ENCODE measurements around the gene KIAA0586. TPM values are rescaled to one million over a fixed set of nuclear protein-coding genes. Genes with fewer than 3 reads are reported as not detected.

Gene KIAA0586
- polyA plus RNA-seq (2012; rRNA removed) = 7.5 and 9.2 TPM in 2 replicates
- polyA plus RNA-seq (2012; cell fraction: cytosol; rRNA removed) = 8.7 and 9.1 TPM in 2 replicates
- 7.9 and 12.8 TPM in 2 replicates for polyA plus RNA-seq (2012; cell fraction: nucleus; rRNA removed)

GRCh38 chr14:58427281-58428117, at the start of gene KIAA0586, which contains the start of gene TIMM9:
Gene KIAA0586 (plus strand): TSS chr14:58427719. CDS start chr14:58428265, 546 bp downstream.
Gene TIMM9 (minus strand): TSS chr14:58427531. CDS start chr14:58411945, 15,586 bp downstream.
- ChIA-PET CTCF (interaction anchor here (1.0 to 5.4 kb wide), 2 partner anchors 31 to 64 kb away, joined by 3 to 19 read pairs; partner anchors contain the start of gene TOMM20L), POLR2A (interaction anchor here (0.6 to 2.3 kb wide), 2 partner anchors 129 to 1057 kb away, joined by 4 to 8 read pairs; partner anchors contain the start of genes ARID4A, JKAMP and L3HYPDH)
- Histone ChIP-seq H3K4me1 (ENCODE audit: control insufficient read depth in 1 of 2, insufficient read depth in 2 of 2, low read depth in 1 of 2, low read length in 1 of 2) (peaks cover 0 to 6% of the 10 kb centered on the region in 2 experiments; a peak in 3 of 4 replicates), H3K27ac (ENCODE audit: low read depth in 2 of 2, low read length in 1 of 2) (peak within 1 kb of the TSS; percentile 91 to 99), H3K79me2 (ENCODE audit: insufficient read depth) (peaks cover 66% of the 10 kb centered on the region), H3K9me2 (no peaks in the 10 kb centered on the region), H3K4me2 (peak within 1 kb of the TSS; percentile 90), H4K20me1 (ENCODE audit: insufficient read depth) (no peaks in the 10 kb centered on the region), H3K4me3 (ENCODE audit: low read depth in 2 of 2, low read length in 1 of 2) (peak within 1 kb of the TSS; percentile 80 to 90), H3K9me3 (no peaks in the 10 kb centered on the region), H3K27me3 (ENCODE audit: insufficient read depth) (no peaks in the 10 kb centered on the region), H3K36me3 (replicated peaks in 1 of 2; ENCODE audit: control insufficient read depth in 1 of 2, insufficient read depth in 2 of 2, low read length in 1 of 2) (peaks cover 10 to 22% of the 10 kb centered on the region in 2 experiments), H2AFZ (ENCODE audit: low read depth) (peak within 1 kb of the TSS; percentile 97), H3F3A (replicated peaks; ENCODE audit: insufficient read depth) (peaks cover 18% of the 10 kb centered on the region), H3K9ac (peak within 1 kb of the TSS; percentile 90)
- WGBS (ENCODE audit: low lambda C conversion rate) = 1% methylated on average over 33 of the region's 33 CpGs
- DNase-seq = peak; percentile 88
- TF ChIP-seq IRF3 (IDR thresholded peaks at IDR 0.05; ENCODE audit: low read depth, low read length) = peak; percentile 40; the same call in 1 of the 2 replicates
- TF ChIP-seq GABPA (IDR thresholded peaks at IDR 0.05; ENCODE audit: low read depth) = peak; percentile 70
- TF ChIP-seq, protein P1, sequence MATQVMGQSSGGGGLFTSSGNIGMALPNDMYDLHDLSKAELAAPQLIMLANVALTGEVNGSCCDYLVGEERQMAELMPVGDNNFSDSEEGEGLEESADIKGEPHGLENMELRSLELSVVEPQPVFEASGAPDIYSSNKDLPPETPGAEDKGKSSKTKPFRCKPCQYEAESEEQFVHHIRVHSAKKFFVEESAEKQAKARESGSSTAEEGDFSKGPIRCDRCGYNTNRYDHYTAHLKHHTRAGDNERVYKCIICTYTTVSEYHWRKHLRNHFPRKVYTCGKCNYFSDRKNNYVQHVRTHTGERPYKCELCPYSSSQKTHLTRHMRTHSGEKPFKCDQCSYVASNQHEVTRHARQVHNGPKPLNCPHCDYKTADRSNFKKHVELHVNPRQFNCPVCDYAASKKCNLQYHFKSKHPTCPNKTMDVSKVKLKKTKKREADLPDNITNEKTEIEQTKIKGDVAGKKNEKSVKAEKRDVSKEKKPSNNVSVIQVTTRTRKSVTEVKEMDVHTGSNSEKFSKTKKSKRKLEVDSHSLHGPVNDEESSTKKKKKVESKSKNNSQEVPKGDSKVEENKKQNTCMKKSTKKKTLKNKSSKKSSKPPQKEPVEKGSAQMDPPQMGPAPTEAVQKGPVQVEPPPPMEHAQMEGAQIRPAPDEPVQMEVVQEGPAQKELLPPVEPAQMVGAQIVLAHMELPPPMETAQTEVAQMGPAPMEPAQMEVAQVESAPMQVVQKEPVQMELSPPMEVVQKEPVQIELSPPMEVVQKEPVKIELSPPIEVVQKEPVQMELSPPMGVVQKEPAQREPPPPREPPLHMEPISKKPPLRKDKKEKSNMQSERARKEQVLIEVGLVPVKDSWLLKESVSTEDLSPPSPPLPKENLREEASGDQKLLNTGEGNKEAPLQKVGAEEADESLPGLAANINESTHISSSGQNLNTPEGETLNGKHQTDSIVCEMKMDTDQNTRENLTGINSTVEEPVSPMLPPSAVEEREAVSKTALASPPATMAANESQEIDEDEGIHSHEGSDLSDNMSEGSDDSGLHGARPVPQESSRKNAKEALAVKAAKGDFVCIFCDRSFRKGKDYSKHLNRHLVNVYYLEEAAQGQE (IDR thresholded peaks at IDR 0.05; ENCODE audit: low read depth, low read length) = peak; percentile 46; the same call in 1 of the 2 replicates
- peak; percentile 63 for TF ChIP-seq MXI1 (IDR thresholded peaks at IDR 0.05; ENCODE audit: low read depth, low read length)
- TF ChIP-seq EZH2phosphoT487 (IDR thresholded peaks at IDR 0.05; ENCODE audit: borderline replicate concordance, low read depth) = no peak
- 0 out of 2 replicates have a peak, but pooled peaks have one; percentile 65 for TF ChIP-seq RFX5 (IDR thresholded peaks at IDR 0.05; ENCODE audit: low read length)
- peak; percentile 72 to 95 for TF ChIP-seq EP300 (IDR thresholded peaks at IDR 0.05; ENCODE audit: borderline replicate concordance in 1 of 2, low read depth in 1 of 2, low read length in 1 of 2)
- TF ChIP-seq FOXJ3 (CRISPR knock-in tag; IDR thresholded peaks at IDR 0.05) = no peak
- peak; percentile 7; the same call in 1 of the 2 replicates for TF ChIP-seq NFIC (IDR thresholded peaks at IDR 0.05; ENCODE audit: borderline replicate concordance)
- TF ChIP-seq TCF12 (IDR thresholded peaks at IDR 0.05) = 0 out of 2 replicates have a peak, but pooled peaks have one; percentile 3
- no peak for TF ChIP-seq MEF2A (IDR thresholded peaks at IDR 0.05; ENCODE audit: borderline replicate concordance, low read depth)
- TF ChIP-seq, protein P2, sequence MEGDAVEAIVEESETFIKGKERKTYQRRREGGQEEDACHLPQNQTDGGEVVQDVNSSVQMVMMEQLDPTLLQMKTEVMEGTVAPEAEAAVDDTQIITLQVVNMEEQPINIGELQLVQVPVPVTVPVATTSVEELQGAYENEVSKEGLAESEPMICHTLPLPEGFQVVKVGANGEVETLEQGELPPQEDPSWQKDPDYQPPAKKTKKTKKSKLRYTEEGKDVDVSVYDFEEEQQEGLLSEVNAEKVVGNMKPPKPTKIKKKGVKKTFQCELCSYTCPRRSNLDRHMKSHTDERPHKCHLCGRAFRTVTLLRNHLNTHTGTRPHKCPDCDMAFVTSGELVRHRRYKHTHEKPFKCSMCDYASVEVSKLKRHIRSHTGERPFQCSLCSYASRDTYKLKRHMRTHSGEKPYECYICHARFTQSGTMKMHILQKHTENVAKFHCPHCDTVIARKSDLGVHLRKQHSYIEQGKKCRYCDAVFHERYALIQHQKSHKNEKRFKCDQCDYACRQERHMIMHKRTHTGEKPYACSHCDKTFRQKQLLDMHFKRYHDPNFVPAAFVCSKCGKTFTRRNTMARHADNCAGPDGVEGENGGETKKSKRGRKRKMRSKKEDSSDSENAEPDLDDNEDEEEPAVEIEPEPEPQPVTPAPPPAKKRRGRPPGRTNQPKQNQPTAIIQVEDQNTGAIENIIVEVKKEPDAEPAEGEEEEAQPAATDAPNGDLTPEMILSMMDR (IDR thresholded peaks at IDR 0.05) = no peak
- TF ChIP-seq JUND (IDR thresholded peaks at IDR 0.05) = no peak
- TF ChIP-seq NRF1 (IDR thresholded peaks at IDR 0.05; ENCODE audit: low read depth, low read length) = peak; percentile 86
- no peak for TF ChIP-seq RXRA (IDR thresholded peaks at IDR 0.05; ENCODE audit: borderline replicate concordance, low read depth)
- no peak for TF ChIP-seq USF1 (IDR thresholded peaks at IDR 0.05; ENCODE audit: borderline replicate concordance, low read depth)
- TF ChIP-seq YY1 (IDR thresholded peaks at IDR 0.05; ENCODE audit: low read depth) = peak; percentile 79; the same call in 1 of the 2 replicates
- peak; percentile 71; the same call in 1 of the 2 replicates for TF ChIP-seq TAF1 (IDR thresholded peaks at IDR 0.05; ENCODE audit: borderline replicate concordance, low read depth, low read length)
- peak; percentile 65; the same call in 1 of the 2 replicates for TF ChIP-seq ELF1 (IDR thresholded peaks at IDR 0.05)
- no peak; the same call in 1 of the 2 replicates for TF ChIP-seq FOXM1 (IDR thresholded peaks at IDR 0.05; ENCODE audit: low read depth)
- TF ChIP-seq MAX (IDR thresholded peaks at IDR 0.05; ENCODE audit: low read depth) = no peak
- TF ChIP-seq, protein P3, sequence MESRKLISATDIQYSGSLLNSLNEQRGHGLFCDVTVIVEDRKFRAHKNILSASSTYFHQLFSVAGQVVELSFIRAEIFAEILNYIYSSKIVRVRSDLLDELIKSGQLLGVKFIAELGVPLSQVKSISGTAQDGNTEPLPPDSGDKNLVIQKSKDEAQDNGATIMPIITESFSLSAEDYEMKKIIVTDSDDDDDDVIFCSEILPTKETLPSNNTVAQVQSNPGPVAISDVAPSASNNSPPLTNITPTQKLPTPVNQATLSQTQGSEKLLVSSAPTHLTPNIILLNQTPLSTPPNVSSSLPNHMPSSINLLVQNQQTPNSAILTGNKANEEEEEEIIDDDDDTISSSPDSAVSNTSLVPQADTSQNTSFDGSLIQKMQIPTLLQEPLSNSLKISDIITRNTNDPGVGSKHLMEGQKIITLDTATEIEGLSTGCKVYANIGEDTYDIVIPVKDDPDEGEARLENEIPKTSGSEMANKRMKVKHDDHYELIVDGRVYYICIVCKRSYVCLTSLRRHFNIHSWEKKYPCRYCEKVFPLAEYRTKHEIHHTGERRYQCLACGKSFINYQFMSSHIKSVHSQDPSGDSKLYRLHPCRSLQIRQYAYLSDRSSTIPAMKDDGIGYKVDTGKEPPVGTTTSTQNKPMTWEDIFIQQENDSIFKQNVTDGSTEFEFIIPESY (IDR thresholded peaks at IDR 0.05; ENCODE audit: borderline replicate concordance, low read depth) = no peak
